ENCODE results near the gene HSBP1L1. TPM values are rescaled to one million over a fixed set of nuclear protein-coding genes. Genes with fewer than 3 reads are reported as not detected.

The HSBP1L1 gene
- total RNA-seq, 1 experiment from 2014 or later = 41.4 TPM

DNA sequence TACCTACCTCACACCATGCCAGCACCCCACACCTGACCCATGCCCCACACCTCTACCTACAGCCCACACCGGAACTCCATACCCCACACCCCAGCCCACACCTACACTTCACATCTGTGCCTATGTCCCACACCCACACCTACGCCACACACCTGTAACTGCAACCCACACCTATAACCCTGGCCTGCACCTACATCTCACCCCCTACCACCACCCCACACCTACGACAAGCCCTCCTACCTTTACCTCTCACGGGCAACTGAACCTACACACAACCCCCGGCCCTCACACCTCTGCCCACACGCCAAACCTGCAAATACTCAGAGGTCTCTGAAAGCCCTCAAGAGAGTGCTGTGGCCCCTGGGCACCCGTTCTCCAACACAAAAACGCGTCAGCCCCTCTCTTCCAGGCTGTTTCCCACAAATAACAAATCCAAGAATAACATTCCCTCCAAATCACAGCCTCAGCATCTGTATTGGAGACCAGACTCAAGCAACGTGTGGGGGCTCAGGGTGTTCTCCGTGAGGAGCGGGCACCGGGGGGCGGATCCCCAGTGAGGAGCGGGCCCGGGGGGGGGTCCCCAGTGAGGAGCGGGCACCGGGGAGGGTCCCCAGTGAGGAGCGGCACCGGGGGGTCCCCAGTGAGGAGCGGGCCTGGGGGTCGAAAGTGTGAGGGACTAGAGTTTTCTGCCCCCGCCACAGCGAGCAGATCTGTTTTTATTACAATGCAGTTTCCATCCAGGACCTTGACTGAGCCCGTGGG, 46.4 kb upstream of the HSBP1L1 start:
- Histone ChIP-seq H4K20me1 (ENCODE audit: insufficient read depth) (no peaks in the 10 kb centered on the region), H3K36me3 (ENCODE audit: control insufficient read depth in 1 of 2, insufficient read depth in 2 of 2, low read length in 2 of 2) (peaks cover 0 to 13% of the 10 kb centered on the region in 2 experiments; a peak in 1 of 4 replicates), H3K27ac (ENCODE audit: low read depth, low read length) (no peak overlapping the region), H3K4me3 (replicated peaks in 1 of 2; ENCODE audit: low read depth in 1 of 2, low read length in 2 of 2) (no peak overlapping the region), H3K9me3 (ENCODE audit: control insufficient read depth in 1 of 2, insufficient read depth in 1 of 2, low read depth in 1 of 2, low read length in 2 of 2) (no peaks in the 10 kb centered on the region), H2AFZ (ENCODE audit: low read depth, low read length, poor library complexity, severe bottlenecking) (no peak overlapping the region), H3K4me1 (ENCODE audit: control insufficient read depth in 1 of 2, insufficient read depth in 2 of 2, low read length in 2 of 2) (no peaks in the 10 kb centered on the region), H3K27me3 (ENCODE audit: insufficient read depth, low read length) (no peaks in the 10 kb centered on the region), H3K9me2 (ENCODE audit: insufficient read depth) (no peaks in the 10 kb centered on the region), H3K79me2 (ENCODE audit: insufficient read depth, low read length) (peaks cover 32% of the 10 kb centered on the region), H3K9ac (ENCODE audit: low read length) (no peak overlapping the region), H3K4me2 (ENCODE audit: low read length) (no peak overlapping the region)
- TF ChIP-seq TCF7L2 (IDR thresholded peaks at IDR 0.05; ENCODE audit: borderline replicate concordance, extremely low read depth, insufficient read depth, insufficient read length) (no peak), SIN3A (IDR thresholded peaks at IDR 0.05; ENCODE audit: low read depth) (no peak), CEBPB (IDR thresholded peaks at IDR 0.05; ENCODE audit: low read depth) (no peak), CBX3 (IDR thresholded peaks at IDR 0.05; ENCODE audit: low read depth) (no peak), SRF (IDR thresholded peaks at IDR 0.05; ENCODE audit: low read depth) (no peak), JUND (IDR thresholded peaks at IDR 0.05) (no peak), POLR2AphosphoS5 (IDR thresholded peaks at IDR 0.05; ENCODE audit: low read depth, low read length) (no peak), POLR2A (IDR thresholded peaks at IDR 0.05; ENCODE audit: borderline replicate concordance, extremely low read depth, insufficient read depth, insufficient read length) (no peak), ZFX (IDR thresholded peaks at IDR 0.05) (no peak), ZNF274 (IDR thresholded peaks at IDR 0.05; ENCODE audit: low read depth, low read length) (no peak), SP1 (IDR thresholded peaks at IDR 0.05; ENCODE audit: low read depth) (no peak)
- TF ChIP-seq, protein P1, sequence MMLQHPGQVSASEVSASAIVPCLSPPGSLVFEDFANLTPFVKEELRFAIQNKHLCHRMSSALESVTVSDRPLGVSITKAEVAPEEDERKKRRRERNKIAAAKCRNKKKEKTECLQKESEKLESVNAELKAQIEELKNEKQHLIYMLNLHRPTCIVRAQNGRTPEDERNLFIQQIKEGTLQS (IDR thresholded peaks at IDR 0.05) = no peak
- TF ChIP-seq, protein P2, sequence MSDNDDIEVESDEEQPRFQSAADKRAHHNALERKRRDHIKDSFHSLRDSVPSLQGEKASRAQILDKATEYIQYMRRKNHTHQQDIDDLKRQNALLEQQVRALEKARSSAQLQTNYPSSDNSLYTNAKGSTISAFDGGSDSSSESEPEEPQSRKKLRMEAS (IDR thresholded peaks at IDR 0.05) = no peak
- CTCF ChIA-PET = no interaction called here
- no TSS peak for BruUV-seq (replicated peaks)
- intact Hi-C loops (cut with micrococcal nuclease) = no loop called here
- no peak for DNase-seq (ENCODE audit: low read depth, low spot score)
- ATAC-seq = no peak
- POLR2A ChIA-PET = no interaction called here
- RAD21 ChIA-PET (ENCODE audit: low non-redundant PET in 1 of 2, low total read pairs in 2 of 2, uncharacterized antibody in 2 of 2, unreplicated experiment in 2 of 2) = no interaction called here
